ENCODE data around the gene BAX.

DNA sequence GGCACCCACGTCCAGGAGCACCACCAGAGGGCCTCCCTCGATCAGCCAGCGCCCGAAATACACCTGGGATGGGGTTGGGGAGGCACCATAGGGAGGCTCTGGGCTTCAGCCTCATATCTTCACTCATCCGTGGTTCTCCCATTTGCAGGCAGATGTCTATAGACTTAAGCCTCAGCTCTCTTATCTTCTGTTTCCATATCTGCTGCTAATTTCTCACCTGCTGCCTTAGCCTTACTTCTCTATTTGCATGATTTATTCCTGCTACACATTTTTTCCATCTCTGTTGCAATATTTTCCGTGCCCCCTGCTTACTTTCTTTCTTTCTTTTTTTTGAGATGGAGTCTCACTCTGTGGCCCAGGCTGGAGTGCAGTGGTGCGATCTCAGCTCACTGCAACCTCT, 32.6 kb downstream of the BAX start:
- TF ChIP-seq, protein P1, sequence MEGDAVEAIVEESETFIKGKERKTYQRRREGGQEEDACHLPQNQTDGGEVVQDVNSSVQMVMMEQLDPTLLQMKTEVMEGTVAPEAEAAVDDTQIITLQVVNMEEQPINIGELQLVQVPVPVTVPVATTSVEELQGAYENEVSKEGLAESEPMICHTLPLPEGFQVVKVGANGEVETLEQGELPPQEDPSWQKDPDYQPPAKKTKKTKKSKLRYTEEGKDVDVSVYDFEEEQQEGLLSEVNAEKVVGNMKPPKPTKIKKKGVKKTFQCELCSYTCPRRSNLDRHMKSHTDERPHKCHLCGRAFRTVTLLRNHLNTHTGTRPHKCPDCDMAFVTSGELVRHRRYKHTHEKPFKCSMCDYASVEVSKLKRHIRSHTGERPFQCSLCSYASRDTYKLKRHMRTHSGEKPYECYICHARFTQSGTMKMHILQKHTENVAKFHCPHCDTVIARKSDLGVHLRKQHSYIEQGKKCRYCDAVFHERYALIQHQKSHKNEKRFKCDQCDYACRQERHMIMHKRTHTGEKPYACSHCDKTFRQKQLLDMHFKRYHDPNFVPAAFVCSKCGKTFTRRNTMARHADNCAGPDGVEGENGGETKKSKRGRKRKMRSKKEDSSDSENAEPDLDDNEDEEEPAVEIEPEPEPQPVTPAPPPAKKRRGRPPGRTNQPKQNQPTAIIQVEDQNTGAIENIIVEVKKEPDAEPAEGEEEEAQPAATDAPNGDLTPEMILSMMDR (IDR thresholded peaks at IDR 0.05 in 4 of 5, conservative IDR thresholded peaks at IDR 0.05 in 1 of 5): no peak
- no peak for TF ChIP-seq POLR2A (IDR thresholded peaks at IDR 0.05)

All from gastrocnemius medialis (tissue), 4 donors.